Measurements from ENCODE around the gene PRELP. TPM values are rescaled to one million over a fixed set of nuclear protein-coding genes. Genes with fewer than 3 reads are reported as not detected.
A peak's percentile ranks its signal among the peaks of the same experiment; 100 is the strongest.

The PRELP gene
- total and polyA plus RNA-seq, 2 donors (not counting 3 experiments of a cell fraction or from before 2014, with no cell fraction given), result 0.01 TPM; not detected in 1

- CTCF ChIA-PET, result interaction anchor here (0.7 to 2.7 kb wide), 7 partner anchors 14 to 214 kb away, joined by 3 to 12 read pairs (median 4); no protein-coding TSS in a partner anchor
- Histone ChIP-seq H3K9me1 (replicated peaks; ENCODE audit: control insufficient read depth, extremely low read depth, insufficient read depth, low read length) (no peaks in the 10 kb centered on the region), H2AFZ (ENCODE audit: low read depth, low read length) (no peak overlapping the region), H3K79me2 (ENCODE audit: control insufficient read depth, insufficient read depth, low read length) (no peaks in the 10 kb centered on the region), H3K27me3 (ENCODE audit: control insufficient read depth in 2 of 2, insufficient read depth in 2 of 2, low read length in 2 of 2) (peaks cover 11 to 17% of the 10 kb centered on the region in 2 experiments), H3K4me1 (ENCODE audit: control insufficient read depth, extremely low read depth, insufficient read depth, low read length) (peaks cover 7% of the 10 kb centered on the region), H3K36me3 (ENCODE audit: control insufficient read depth in 2 of 2, extremely low read depth in 1 of 2, insufficient read depth in 2 of 2, low read length in 2 of 2) (no peaks in the 10 kb centered on the region), H4K20me1 (replicated peaks; ENCODE audit: control insufficient read depth, extremely low read depth, insufficient read depth, low read length) (no peaks in the 10 kb centered on the region), H3K4me2 (ENCODE audit: insufficient read depth, low read length) (no peak overlapping the region), H3K9me3 (replicated peaks; ENCODE audit: control insufficient read depth, insufficient read depth, low read length) (no peaks in the 10 kb centered on the region), H3K27ac (ENCODE audit: insufficient read depth, low read depth, low read length) (no peak overlapping the region), H3K4me3 (replicated peaks in 1 of 3; ENCODE audit: insufficient read depth in 1 of 3, low read depth in 1 of 3, low read length in 3 of 3) (no peak overlapping the region), H3K9ac (replicated peaks; ENCODE audit: extremely low read depth, insufficient read depth, low read length) (no peak overlapping the region)
- BruUV-seq (replicated peaks), result no TSS peak
- dilution Hi-C loops (cut with MboI; ENCODE audit: extremely low pct_ligation_motif_present, low sequenced_read_pairs) (no loop called here), intact Hi-C loops (cut with micrococcal nuclease) (no loop called here)
- no peak for DNase-seq (ENCODE audit: low read depth, low spot score)
- FAIRE-seq, result no peak
- TF ChIP-seq FOS (IDR thresholded peaks at IDR 0.05; ENCODE audit: borderline replicate concordance, insufficient read depth, low read length) (no peak), GATA2 (IDR thresholded peaks at IDR 0.05; ENCODE audit: insufficient read depth, insufficient read length, low read depth, low read length) (no peak), POLR2A (IDR thresholded peaks at IDR 0.05; ENCODE audit: low read depth, low read length) (no peak)
- POLR2A ChIA-PET, result no interaction called here
These were observed 5.6 kb downstream of the PRELP start for GRCh38 chr1:203481196-203481595.

GRCh38 chr1:203486618-203487370 is 11.2 kb downstream of the PRELP start:
- no peaks in the 10 kb centered on the region for H3K9me3 ChIP-seq (replicated peaks; ENCODE audit: control insufficient read depth, insufficient read depth, low read length)
- H3K4me1 ChIP-seq (ENCODE audit: control insufficient read depth, extremely low read depth, insufficient read depth, low read length), result no peaks in the 10 kb centered on the region
- no peak overlapping the region for H3K9ac ChIP-seq (replicated peaks; ENCODE audit: extremely low read depth, insufficient read depth, low read length)
- ChIA-PET POLR2A (no interaction called here), CTCF (interaction anchor here (1.1 to 7.3 kb wide), 10 partner anchors 10 to 219 kb away, joined by 3 to 125 read pairs (median 8); partner anchors contain the start of genes ATP2B4 and PRELP)
- H3K9me1 ChIP-seq (replicated peaks; ENCODE audit: control insufficient read depth, extremely low read depth, insufficient read depth, low read length), result no peaks in the 10 kb centered on the region
- FAIRE-seq (no peak), DNase-seq (ENCODE audit: low read depth, low spot score) (no peak)
- BruUV-seq (replicated peaks), result no TSS peak
- TF ChIP-seq MAX (IDR thresholded peaks at IDR 0.05; ENCODE audit: insufficient read depth, insufficient read length) (no peak), GATA2 (IDR thresholded peaks at IDR 0.05; ENCODE audit: insufficient read depth, insufficient read length, low read depth, low read length) (no peak), JUN (IDR thresholded peaks at IDR 0.05; ENCODE audit: borderline replicate concordance, insufficient read depth, insufficient read length, low read depth) (no peak), MYC (IDR thresholded peaks at IDR 0.05; ENCODE audit: low read depth, low read length) (no peak), POLR2AphosphoS5 (IDR thresholded peaks at IDR 0.05; ENCODE audit: insufficient read depth, low read depth, low read length) (no peak), EZH2 (IDR thresholded peaks at IDR 0.05; ENCODE audit: borderline replicate concordance, low read depth, low read length, severe bottlenecking) (no peak), CTCF (IDR thresholded peaks at IDR 0.05; ENCODE audit: extremely low read depth in 1 of 2, insufficient read depth in 1 of 2, low read depth in 1 of 2, low read length in 2 of 2) (no peak), FOS (IDR thresholded peaks at IDR 0.05; ENCODE audit: borderline replicate concordance, insufficient read depth, low read length) (no peak), POLR2A (IDR thresholded peaks at IDR 0.05; ENCODE audit: low read depth, low read length) (no peak)
- dilution Hi-C loops (cut with MboI; ENCODE audit: extremely low pct_ligation_motif_present, low sequenced_read_pairs) (no loop called here), intact Hi-C loops (cut with micrococcal nuclease) (loop anchor here (1.0 kb wide), 4 partner anchors 117 to 219 kb away; no protein-coding TSS in a partner anchor)
- H3K36me3 ChIP-seq (ENCODE audit: control insufficient read depth in 2 of 2, extremely low read depth in 1 of 2, insufficient read depth in 2 of 2, low read length in 2 of 2), result no peaks in the 10 kb centered on the region
- peak overlapping the region; percentile 52 for H3K27ac ChIP-seq (ENCODE audit: insufficient read depth, low read depth, low read length)
- H3K4me3 ChIP-seq (replicated peaks in 1 of 3; ENCODE audit: insufficient read depth in 1 of 3, low read depth in 1 of 3, low read length in 3 of 3), result peak overlapping the region in 2 of 3 experiments; percentile 37 to 38
- H4K20me1 ChIP-seq (replicated peaks; ENCODE audit: control insufficient read depth, extremely low read depth, insufficient read depth, low read length), result no peaks in the 10 kb centered on the region
- H3K27me3 ChIP-seq (ENCODE audit: control insufficient read depth in 2 of 2, insufficient read depth in 2 of 2, low read length in 2 of 2), result peaks cover 5 to 8% of the 10 kb centered on the region in 2 experiments
- peak overlapping the region; percentile 92 for H2AFZ ChIP-seq (ENCODE audit: low read depth, low read length)
- peak overlapping the region; percentile 60 for H3K4me2 ChIP-seq (ENCODE audit: insufficient read depth, low read length)
- H3K79me2 ChIP-seq (ENCODE audit: control insufficient read depth, insufficient read depth, low read length), result no peaks in the 10 kb centered on the region

All from endothelial cell of umbilical vein (primary cell).